HG03039 (cell line): ENCODE results near the gene RPS3.
"Not testable (repeated sequence)": the region's sequence is repeated elsewhere in the genome, so short reads cannot be mapped to it uniquely, and the experiment has no call there.

Source experiments
- ATAC-seq: cut with Tn5 transposase; IDR thresholded peaks from one replicate; pipeline ENCODE4 v1.9.1; 2021; ENCODE audit warnings: mild to moderate bottlenecking, moderate library complexity; ENCODE audit not compliant: unreplicated experiment

The RPS3 gene

GRCh38 chr11:75378776-75379175 lies 20.5 kb upstream of the RPS3 start:
- ATAC-seq = not testable (repeated sequence)

GRCh38 chr11:75380245-75380644 lies 19.1 kb upstream of the RPS3 start:
- no peak for ATAC-seq

GRCh38 chr11:75380716-75381420 lies 18.4 kb upstream of the RPS3 start:
- no peak for ATAC-seq

GRCh38 chr11:75383246-75383645 lies 16.1 kb upstream of the RPS3 start:
- ATAC-seq = no peak

- no peak for ATAC-seq
Measured at GRCh38 chr11:75384438-75385080, 14.8 kb upstream of the RPS3 start.

GRCh38 chr11:75386942-75387630 lies 12.2 kb upstream of the RPS3 start:
- ATAC-seq = no peak

GRCh38 chr11:75387736-75388294 lies 11.5 kb upstream of the RPS3 start:
- ATAC-seq = no peak

GRCh38 chr11:75388386-75389275 lies 10.7 kb upstream of the RPS3 start:
- ATAC-seq = no peak

GRCh38 chr11:75389276-75389605 lies 10.1 kb upstream of the RPS3 start:
- ATAC-seq = no peak

GRCh38 chr11:75389925-75390324 lies 9.4 kb upstream of the RPS3 start:
- no peak for ATAC-seq

GRCh38 chr11:75394085-75394840 lies 5.1 kb upstream of the RPS3 start:
- no peak for ATAC-seq

- ATAC-seq = no peak
Measured at GRCh38 chr11:75398906-75399305, 412 bp upstream of the RPS3 start.

- no peak for ATAC-seq
Measured at GRCh38 chr11:75400146-75400865, 988 bp downstream of the RPS3 start.

GRCh38 chr11:75402002-75402773 lies 2.9 kb downstream of the RPS3 start:
- ATAC-seq = no peak

- no peak for ATAC-seq
Measured at GRCh38 chr11:75403037-75403436, 3.7 kb downstream of the RPS3 start.

- no peak for ATAC-seq
Measured at GRCh38 chr11:75403983-75404658, 4.8 kb downstream of the RPS3 start.

GRCh38 chr11:75406338-75406777 lies 7.0 kb downstream of the RPS3 start:
- ATAC-seq = no peak

- no peak for ATAC-seq
Measured at GRCh38 chr11:75408957-75409219, 9.6 kb downstream of the RPS3 start.
